IMR-90 (cell line): ENCODE results near the gene FAM3D. TPM values are rescaled to one million over a fixed set of nuclear protein-coding genes. Genes with fewer than 3 reads are reported as not detected.
A peak's percentile ranks its signal among the peaks of the same experiment; 100 is the strongest.

Experiments
- ATAC-seq: fragments of 200-7000 bp; cut with Tn5 transposase; 2 replicates; pipeline ENCODE4 v1.9.1; 2020; ENCODE audit warnings: low read depth, mild to moderate bottlenecking, moderate library complexity
- BruUV-seq: library from RNA; stranded (reverse); fragments of 400-500 nt; replicated peaks from 2 replicates; lab custom pipeline; 2021; lab: Mats Ljungman, UMichigan
- CTCF ChIA-PET: fragments of 300-600 bp; formaldehyde crosslinking; extraction: SDS; loops from one replicate; lab custom pipeline; 2021; ENCODE audit warnings: antibody characterized with exemption; lab: Yijun Ruan, JAX
- POLR2A ChIA-PET: fragments of 300-600 bp; sonication (Branson Sonifier 250); formaldehyde crosslinking; loops from one replicate; lab custom pipeline; 2022; ENCODE audit warnings: antibody characterized with exemption; ENCODE audit not compliant: unreplicated experiment; lab: Charles Lee
- DNase-seq: peaks from one replicate; pipeline ENCODE4 v3.0.0; 2013
- H2AFZ ChIP-seq: replicated peaks from 2 replicates; pipeline ENCODE3; 2013; ENCODE audit warnings: low read length, mild to moderate bottlenecking; ENCODE audit not compliant: poor library complexity
- H2AK5ac ChIP-seq: 2 replicates; pipeline ENCODE4 v1.6.1; 2013; ENCODE audit warnings: low read depth, low read length, inconsistent platforms
- H2AK9ac ChIP-seq: replicated peaks from 2 replicates; pipeline ENCODE3; 2013; ENCODE audit warnings: mild to moderate bottlenecking, low read depth, low read length, moderate library complexity; ENCODE audit not compliant: poor library complexity
- H2BK120ac ChIP-seq: 2 replicates; pipeline ENCODE4 v1.6.1; 2013; ENCODE audit warnings: low read depth, low read length, inconsistent platforms
- H2BK15ac ChIP-seq: 3 replicates; pipeline ENCODE4 v1.6.1; 2013; ENCODE audit warnings: low read depth, low read length, inconsistent platforms
- H2BK20ac ChIP-seq: 2 replicates; pipeline ENCODE4 v1.6.1; 2013; ENCODE audit warnings: low read depth, mild to moderate bottlenecking, inconsistent platforms, low read length, moderate library complexity
- H2BK5ac ChIP-seq: 2 replicates; pipeline ENCODE4 v1.6.1; 2013; ENCODE audit warnings: mild to moderate bottlenecking, low read depth, low read length, inconsistent platforms; ENCODE audit not compliant: poor library complexity, severe bottlenecking
- H3K14ac ChIP-seq: replicated peaks from 2 replicates; pipeline ENCODE4 v1.6.1; 2013; ENCODE audit warnings: low read depth, low read length, inconsistent platforms
- H3K18ac ChIP-seq: 2 replicates; pipeline ENCODE4 v1.6.1; 2013; ENCODE audit warnings: low read depth, low read length, control low read depth
- H3K23ac ChIP-seq: 2 replicates; pipeline ENCODE4 v1.6.1; 2013; ENCODE audit warnings: low read depth, low read length, inconsistent platforms
- H3K27ac ChIP-seq: 2 replicates; pipeline ENCODE4 v1.5.1; 2013; ENCODE audit warnings: mild to moderate bottlenecking, control low read depth, low read length; ENCODE audit not compliant: insufficient read depth
- H3K27me3 ChIP-seq: 2 replicates; pipeline ENCODE4 v1.6.1; 2013; ENCODE audit warnings: low read length; ENCODE audit not compliant: control insufficient read depth, insufficient read depth
- H3K36me3 ChIP-seq: 2 replicates; pipeline ENCODE4 v1.6.1; 2013; ENCODE audit warnings: low read length, mixed read lengths; ENCODE audit not compliant: control insufficient read depth, insufficient read depth
- H3K4ac ChIP-seq: 2 replicates; pipeline ENCODE4 v1.6.1; 2013; ENCODE audit warnings: low read depth, low read length, inconsistent platforms
- H3K4me1 ChIP-seq: 2 replicates; pipeline ENCODE4 v1.6.1; 2013; ENCODE audit warnings: low read length, mixed read lengths; ENCODE audit not compliant: control insufficient read depth, insufficient read depth
- H3K4me2 ChIP-seq: 2 replicates; pipeline ENCODE4 v1.6.1; 2013; ENCODE audit warnings: low read depth, mild to moderate bottlenecking, control low read depth, low read length, moderate library complexity
- H3K4me3 ChIP-seq: 2 replicates; pipeline ENCODE4 v1.5.1; 2013; ENCODE audit warnings: low read depth, mild to moderate bottlenecking, control low read depth, low read length, moderate library complexity; ENCODE audit not compliant: insufficient read depth
- H3K56ac ChIP-seq: 2 replicates; pipeline ENCODE4 v1.6.1; 2013; ENCODE audit warnings: low read length, inconsistent platforms; ENCODE audit not compliant: insufficient read depth; ENCODE audit errors: extremely low read depth
- H3K79me1 ChIP-seq, 2 experiments: 2 replicates each; pipeline ENCODE4 v1.6.1; 2013; ENCODE audit warnings: low read length in 2 of 2, inconsistent platforms in 1 of 2, low read depth in 1 of 2
- H3K9ac ChIP-seq: 2 replicates; pipeline ENCODE4 v1.6.1; 2013; ENCODE audit warnings: low read depth, low read length, control low read depth
- H3K9me1 ChIP-seq: 2 replicates; pipeline ENCODE4 v1.6.1; 2013; ENCODE audit warnings: low read length, inconsistent platforms; ENCODE audit not compliant: insufficient read depth
- H3K9me3 ChIP-seq: 2 replicates; pipeline ENCODE4 v1.6.1; 2013; ENCODE audit warnings: low read length; ENCODE audit not compliant: control insufficient read depth, insufficient read depth
- H4K20me1 ChIP-seq: 2 replicates; pipeline ENCODE4 v1.6.1; 2013; ENCODE audit warnings: low read length, inconsistent platforms; ENCODE audit not compliant: insufficient read depth
- H4K5ac ChIP-seq: 2 replicates; pipeline ENCODE4 v1.6.1; 2013; ENCODE audit warnings: mild to moderate bottlenecking, low read depth, low read length, control low read depth
- H4K8ac ChIP-seq, 2 experiments: 2 replicates each; pipeline ENCODE4 v1.6.1; 2013; ENCODE audit warnings: low read depth in 2 of 2, low read length in 2 of 2, control low read depth in 1 of 2, inconsistent platforms in 1 of 2
- H4K91ac ChIP-seq: 2 replicates; pipeline ENCODE4 v1.6.1; 2013; ENCODE audit warnings: low read depth, low read length, inconsistent platforms; ENCODE audit not compliant: insufficient read depth
- CHD1 ChIP-seq: IDR thresholded peaks from 2 replicates; pipeline ENCODE4 v1.6.1; 2012; ENCODE audit warnings: low read depth, low read length, improper control_type of control experiment
- MXI1 ChIP-seq: IDR thresholded peaks from 2 replicates; pipeline ENCODE4 v1.6.1; 2012; ENCODE audit warnings: low read depth, mild to moderate bottlenecking, low read length, moderate library complexity, borderline replicate concordance
- WGBS, 2 experiments: methylation state at CpG; one replicate each; pipeline versions ENCODE4 v1.1.5 to v1.1.7; 2013; ENCODE audit warnings: missing lambda C conversion rate in 2 of 2; ENCODE audit not compliant: insufficient read length in 1 of 2; ENCODE audit errors: extremely low coverage in 2 of 2; 5-methylcytosine and 5-hydroxymethylcytosine counted together
- dilution Hi-C: fragments of 300-500 bp; cut with HindIII; formaldehyde crosslinking; loops from one replicate; pipeline ENCODE4 v1.14.3; 2018; ENCODE audit warnings: low sequenced_read_pairs; ENCODE audit not compliant: unreplicated experiment
- in situ Hi-C: fragments of 300-500 bp; cut with MboI; formaldehyde crosslinking; loops from 3 replicates; pipeline ENCODE4 v1.14.3; 2019; ENCODE audit warnings: low sequenced_read_pairs, inconsistent platforms, mixed read lengths
- intact Hi-C: fragments of 100-400 bp; cut with micrococcal nuclease; formaldehyde crosslinking; loops from 2 replicates; pipeline ENCODE4 v1.10.0; 2022
- polyA plus RNA-seq, 3 experiments: library from polyadenylated mRNA; depleted of rRNA; stranded (reverse); fragments of >200 nt; gene quantifications; 2 replicates each; pipeline ENCODE4 v1.2.3, GENCODE V29; 2012; ENCODE audit warnings: low replicate concordance in 1 of 3
- total RNA-seq: library from RNA; depleted of rRNA; stranded (reverse); fragments of >200 nt; gene quantifications from 2 replicates; pipeline ENCODE4 v1.2.3, GENCODE V29; 2012
- TF ChIP-seq, protein P1 (sequence below): fragments of 150-350 bp; IDR thresholded peaks from 2 replicates; pipeline ENCODE4 v1.6.1; 2017; ENCODE audit warnings: mild to moderate bottlenecking, antibody characterized with exemption, low read length, low read depth

The FAM3D gene
- total and polyA plus RNA-seq, 2 of the 4 experiments (the other 2 are of a cell fraction), result not detected

DNA sequence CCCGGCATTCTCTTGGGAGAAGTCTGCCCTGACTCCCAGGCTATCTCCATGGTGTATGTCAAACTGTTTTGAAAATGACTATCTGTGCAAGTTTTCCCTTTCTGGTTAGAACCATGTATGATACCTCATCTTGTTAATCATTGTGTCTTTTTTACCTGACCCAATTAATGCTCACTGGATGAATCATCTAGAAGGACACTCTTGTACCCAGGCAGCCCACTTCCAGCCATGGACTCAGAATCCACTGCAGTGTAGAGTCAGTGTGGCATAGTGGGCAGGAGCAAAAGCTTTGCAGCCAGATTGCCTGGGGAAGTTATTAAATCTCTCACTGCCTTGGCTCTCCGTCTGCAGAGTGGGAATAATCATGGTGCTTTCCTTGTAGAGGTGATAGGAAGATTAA is 1.2 kb downstream of the FAM3D start:
- H3K4ac ChIP-seq, result no peak overlapping the region
- dilution Hi-C loops, result no loop called here
- H4K91ac ChIP-seq, result no peak overlapping the region
- no peak overlapping the region for H3K4me2 ChIP-seq
- no peak overlapping the region for H3K4me3 ChIP-seq
- no peak overlapping the region for H2BK15ac ChIP-seq
- no peak overlapping the region for H2BK5ac ChIP-seq
- H3K9me3 ChIP-seq, result no peaks in the 10 kb centered on the region
- WGBS, 2 experiments, result no CpG with 5 or more reads among the region's 2 CpGs
- ATAC-seq (no peak), DNase-seq (peak; percentile 7)
- in situ Hi-C loops, result no loop called here
- H2AK5ac ChIP-seq, result no peak overlapping the region
- intact Hi-C loops, result no loop called here
- H3K79me1 ChIP-seq, result no peaks in the 10 kb centered on the region
- H3K18ac ChIP-seq, result no peak overlapping the region
- ChIA-PET POLR2A (no interaction called here), CTCF (no interaction called here)
- H3K14ac ChIP-seq, result no peak overlapping the region
- H2BK20ac ChIP-seq, result no peak overlapping the region
- no peaks in the 10 kb centered on the region for H3K9me1 ChIP-seq
- H3K36me3 ChIP-seq, result no peaks in the 10 kb centered on the region
- no peak overlapping the region for H3K27ac ChIP-seq
- no peak overlapping the region for H3K56ac ChIP-seq
- no peaks in the 10 kb centered on the region for H3K4me1 ChIP-seq
- no peak overlapping the region for H2AFZ ChIP-seq
- no TSS peak for BruUV-seq
- H3K27me3 ChIP-seq, result peaks cover 7% of the 10 kb centered on the region
- H4K8ac ChIP-seq, result no peak overlapping the region
- no peak overlapping the region for H2AK9ac ChIP-seq
- H2BK120ac ChIP-seq, result no peak overlapping the region
- no peak overlapping the region for H3K9ac ChIP-seq
- TF ChIP-seq, protein P1, sequence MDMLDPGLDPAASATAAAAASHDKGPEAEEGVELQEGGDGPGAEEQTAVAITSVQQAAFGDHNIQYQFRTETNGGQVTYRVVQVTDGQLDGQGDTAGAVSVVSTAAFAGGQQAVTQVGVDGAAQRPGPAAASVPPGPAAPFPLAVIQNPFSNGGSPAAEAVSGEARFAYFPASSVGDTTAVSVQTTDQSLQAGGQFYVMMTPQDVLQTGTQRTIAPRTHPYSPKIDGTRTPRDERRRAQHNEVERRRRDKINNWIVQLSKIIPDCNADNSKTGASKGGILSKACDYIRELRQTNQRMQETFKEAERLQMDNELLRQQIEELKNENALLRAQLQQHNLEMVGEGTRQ, result no peak
- TF ChIP-seq MXI1 (no peak), CHD1 (no peak)
- no peaks in the 10 kb centered on the region for H4K20me1 ChIP-seq
- H4K5ac ChIP-seq, result no peak overlapping the region
- H3K23ac ChIP-seq, result no peak overlapping the region
